ENCODE measurements around the gene SORBS2.

Gene SORBS2

DNA sequence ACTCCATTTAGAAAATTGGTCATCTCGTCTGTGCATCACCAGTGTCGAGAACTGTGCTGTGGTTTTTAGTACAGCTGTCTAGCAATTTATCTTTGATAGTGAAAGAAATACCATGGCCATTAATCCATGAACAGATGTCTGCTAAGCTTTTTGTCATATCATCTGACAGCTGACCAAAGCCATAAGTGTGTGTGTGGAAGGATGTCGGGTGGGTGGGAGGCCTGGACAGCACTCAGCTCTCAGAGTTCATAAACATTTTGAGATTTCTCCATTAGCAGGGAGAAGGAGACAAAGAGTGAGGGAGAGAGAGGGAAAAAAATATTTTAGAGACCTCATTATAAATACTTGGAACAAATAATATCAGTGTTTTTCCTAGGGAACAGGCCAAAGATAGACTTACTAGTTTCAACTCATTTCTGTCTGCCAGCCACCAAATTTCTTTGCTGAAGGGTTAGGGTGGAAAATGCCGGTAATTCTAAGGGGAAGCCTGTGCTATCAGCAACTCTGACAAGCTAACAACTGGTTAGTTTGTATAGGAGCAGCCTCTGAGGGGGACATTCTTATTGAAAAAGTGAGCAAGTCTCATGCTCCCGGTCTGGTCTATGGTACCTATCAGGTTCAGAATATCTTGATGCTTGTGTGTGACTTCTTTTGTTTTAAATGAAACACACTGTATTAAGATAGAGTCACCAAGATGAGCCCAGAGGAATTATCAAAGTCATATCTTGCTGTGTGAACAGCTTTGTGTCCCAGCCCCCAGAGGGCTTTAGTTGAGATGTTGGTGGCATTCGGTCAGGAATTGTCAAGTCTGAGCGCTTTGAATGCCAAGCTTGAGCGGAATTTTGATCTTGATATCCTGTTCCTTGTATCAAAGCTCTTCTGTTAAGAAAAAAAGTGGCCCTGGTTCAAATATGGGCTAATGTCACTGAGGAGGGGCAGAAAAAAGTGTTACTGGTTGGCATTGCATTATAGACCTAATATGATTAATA, 234.7 kb downstream of the SORBS2 start:
- TF ChIP-seq, protein P1, sequence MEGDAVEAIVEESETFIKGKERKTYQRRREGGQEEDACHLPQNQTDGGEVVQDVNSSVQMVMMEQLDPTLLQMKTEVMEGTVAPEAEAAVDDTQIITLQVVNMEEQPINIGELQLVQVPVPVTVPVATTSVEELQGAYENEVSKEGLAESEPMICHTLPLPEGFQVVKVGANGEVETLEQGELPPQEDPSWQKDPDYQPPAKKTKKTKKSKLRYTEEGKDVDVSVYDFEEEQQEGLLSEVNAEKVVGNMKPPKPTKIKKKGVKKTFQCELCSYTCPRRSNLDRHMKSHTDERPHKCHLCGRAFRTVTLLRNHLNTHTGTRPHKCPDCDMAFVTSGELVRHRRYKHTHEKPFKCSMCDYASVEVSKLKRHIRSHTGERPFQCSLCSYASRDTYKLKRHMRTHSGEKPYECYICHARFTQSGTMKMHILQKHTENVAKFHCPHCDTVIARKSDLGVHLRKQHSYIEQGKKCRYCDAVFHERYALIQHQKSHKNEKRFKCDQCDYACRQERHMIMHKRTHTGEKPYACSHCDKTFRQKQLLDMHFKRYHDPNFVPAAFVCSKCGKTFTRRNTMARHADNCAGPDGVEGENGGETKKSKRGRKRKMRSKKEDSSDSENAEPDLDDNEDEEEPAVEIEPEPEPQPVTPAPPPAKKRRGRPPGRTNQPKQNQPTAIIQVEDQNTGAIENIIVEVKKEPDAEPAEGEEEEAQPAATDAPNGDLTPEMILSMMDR (IDR thresholded peaks at IDR 0.05; ENCODE audit: insufficient read depth, low read depth, low read length, missing control alignments), result no peak
- DNase-seq (ENCODE audit: low read depth), result no peak
- no peak overlapping the region for H3K4me3 ChIP-seq (ENCODE audit: low read length)

GRCh38 chr4:185576314-185576961, 235.6 kb downstream of the SORBS2 start:
- peak; percentile 7 for DNase-seq (ENCODE audit: low read depth)
- H3K4me3 ChIP-seq (ENCODE audit: low read length), result no peak overlapping the region
- TF ChIP-seq, protein P1 (IDR thresholded peaks at IDR 0.05; ENCODE audit: insufficient read depth, low read depth, low read length, missing control alignments), result no peak

- TF ChIP-seq, protein P1 (IDR thresholded peaks at IDR 0.05; ENCODE audit: insufficient read depth, low read depth, low read length, missing control alignments), result no peak
- no peak overlapping the region for H3K4me3 ChIP-seq (ENCODE audit: low read length)
- DNase-seq (ENCODE audit: low read depth), result peak; percentile 80
These were observed 238.3 kb downstream of the SORBS2 start for GRCh38 chr4:185573651-185574199.

DNA sequence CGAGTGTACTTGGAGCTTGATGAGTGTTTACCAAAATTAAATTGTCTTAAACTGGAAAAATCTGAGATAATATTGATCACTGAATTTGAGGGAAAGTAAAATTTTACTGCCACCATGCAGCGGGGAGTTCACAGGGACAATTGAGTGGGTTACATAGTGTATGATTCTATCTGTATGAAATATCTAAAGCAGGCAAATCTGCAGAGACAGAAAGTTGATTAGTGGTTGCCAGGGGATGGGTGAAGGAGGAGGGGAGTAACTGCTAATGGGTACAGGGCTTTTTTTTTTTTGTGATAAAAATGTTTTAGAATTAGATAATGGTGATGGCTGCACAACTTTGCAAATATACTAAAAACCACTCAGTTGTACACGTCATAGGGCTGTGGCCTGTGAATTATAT, 241.3 kb downstream of the SORBS2 start:
- no peak for DNase-seq (ENCODE audit: low read depth)
- TF ChIP-seq, protein P1 (IDR thresholded peaks at IDR 0.05; ENCODE audit: insufficient read depth, low read depth, low read length, missing control alignments), result no peak
- no peak overlapping the region for H3K4me3 ChIP-seq (ENCODE audit: low read length)

DNA sequence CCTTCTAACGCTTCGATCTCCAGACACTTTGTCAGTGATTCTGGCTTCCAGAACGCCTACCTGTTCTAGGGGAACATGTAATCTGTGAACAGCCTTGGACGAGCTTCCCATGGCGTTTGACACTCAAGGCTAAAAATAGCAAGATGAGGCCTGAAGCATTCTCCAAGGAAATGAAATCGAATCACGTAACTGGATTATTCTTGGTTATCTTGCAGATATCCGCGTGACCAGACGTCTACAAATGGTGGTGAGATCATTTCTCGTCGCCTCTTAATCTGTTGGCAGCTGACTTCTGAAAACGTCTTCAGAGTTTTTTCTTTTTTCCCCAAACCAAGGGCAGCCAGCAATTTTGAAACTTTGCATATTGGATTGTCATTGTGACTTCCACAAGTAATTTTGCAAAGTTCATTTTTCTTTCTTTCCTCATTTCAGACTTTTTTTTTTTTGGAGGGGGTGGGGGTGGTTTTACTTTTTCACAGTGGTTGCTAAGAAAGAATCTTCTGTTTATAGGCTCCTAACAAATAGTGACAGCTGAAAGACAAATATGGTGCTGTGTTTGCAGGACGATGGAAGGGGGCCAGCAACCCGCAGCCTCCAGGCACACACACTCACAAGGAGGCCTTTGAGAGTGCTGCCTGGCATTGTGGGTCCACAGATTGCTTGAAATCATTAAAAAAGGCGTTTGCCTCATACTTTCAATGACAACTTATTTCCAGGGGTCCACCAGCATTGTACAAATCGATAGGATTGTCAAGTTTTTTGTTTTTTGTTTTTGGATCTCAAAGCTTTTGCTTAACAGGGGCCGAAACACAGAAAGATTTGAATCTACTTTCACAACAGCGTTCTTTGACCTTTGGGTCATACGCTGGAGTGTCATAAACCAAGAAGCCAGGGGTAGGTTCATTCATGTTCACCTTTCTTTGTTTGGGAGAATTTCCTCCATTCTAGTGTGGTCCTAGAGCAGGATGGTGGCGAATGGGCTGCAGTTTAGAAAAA, 244.3 kb downstream of the SORBS2 start:
- no peak overlapping the region for H3K4me3 ChIP-seq (ENCODE audit: low read length)
- DNase-seq (ENCODE audit: low read depth), result peak; percentile 29
- TF ChIP-seq, protein P1 (IDR thresholded peaks at IDR 0.05; ENCODE audit: insufficient read depth, low read depth, low read length, missing control alignments), result no peak

DNA sequence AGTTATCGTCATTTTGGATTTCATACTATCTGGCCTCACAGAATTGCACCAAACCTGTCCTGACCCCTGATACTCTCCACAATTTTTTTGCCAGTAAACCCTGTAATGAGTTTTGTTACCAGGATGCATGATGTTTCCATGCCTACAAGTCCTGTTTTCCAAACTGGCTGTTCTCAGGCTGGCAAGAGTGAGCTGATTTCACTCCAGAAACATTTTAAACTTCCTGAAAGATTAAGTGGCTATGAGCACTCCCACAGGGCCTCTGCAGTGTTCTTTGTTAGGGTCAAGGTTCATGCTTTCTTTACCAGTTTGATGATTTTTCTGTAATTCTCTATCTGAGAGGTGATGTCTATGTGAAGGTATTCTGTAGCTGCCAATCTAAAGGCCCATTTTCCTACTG, 245.0 kb downstream of the SORBS2 start:
- no peak overlapping the region for H3K4me3 ChIP-seq (ENCODE audit: low read length)
- peak; percentile 36 for DNase-seq (ENCODE audit: low read depth)

More for the DNA sequence above, 245.0 kb downstream of the SORBS2 start:
- TF ChIP-seq, protein P1 (IDR thresholded peaks at IDR 0.05; ENCODE audit: insufficient read depth, low read depth, low read length, missing control alignments), result no peak

Measured in epithelial cell of esophagus (primary cell).